ENCODE measurements around the gene ACAP3. TPM values are rescaled to one million over a fixed set of nuclear protein-coding genes. Genes with fewer than 3 reads are reported as not detected.
A peak's percentile ranks its signal among the peaks of the same experiment; 100 is the strongest.

Gene ACAP3
- total RNA-seq, 4 donors from 2014 or later = 34.3 to 125 (median 69.6) TPM

GRCh38 chr1:1300352-1300739, 7.4 kb downstream of the ACAP3 start:
- TF ChIP-seq CTCF (IDR thresholded peaks at IDR 0.05) (no peak), EP300 (IDR thresholded peaks at IDR 0.05) (no peak), POLR2A (IDR thresholded peaks at IDR 0.05) (no peak)
- Histone ChIP-seq H3K27ac (no peak overlapping the region), H3K4me1 (peaks cover 5 to 29% (median 15%) of the 10 kb centered on the region in 4 donors), H3K4me3 (no peak overlapping the region), H3K36me3 (peaks cover 0 to 45% (median 0%) of the 10 kb centered on the region in 3 donors), H3K27me3 (no peaks in the 10 kb centered on the region), H3K9me3 (no peaks in the 10 kb centered on the region)
- DNase-seq (ENCODE audit: low spot score in 2 of 2) = no peak
- WGBS, 2 donors = 84 to 85% methylated on average over 10 to 12 of the region's 12 CpGs

GRCh38 chr1:1299686-1300351, 7.9 kb downstream of the ACAP3 start:
- no peak for DNase-seq (ENCODE audit: low spot score in 2 of 2)
- Histone ChIP-seq H3K4me3 (no peak overlapping the region), H3K4me1 (peaks cover under 1 to 24% (median 11%) of the 10 kb centered on the region in 4 donors), H3K9me3 (no peaks in the 10 kb centered on the region), H3K27ac (no peak overlapping the region), H3K27me3 (no peaks in the 10 kb centered on the region), H3K36me3 (peaks cover 0 to 50% (median 0%) of the 10 kb centered on the region in 3 donors)
- peak in 1 of 5 experiments; percentile 20 for TF ChIP-seq CTCF (IDR thresholded peaks at IDR 0.05)
- no peak for TF ChIP-seq POLR2A (IDR thresholded peaks at IDR 0.05)
- WGBS, 2 donors = 88 to 89% methylated on average over 15 to 20 of the region's 22 CpGs

- peaks cover 0 to 57% (median 0%) of the 10 kb centered on the region in 3 donors for H3K36me3 ChIP-seq
- DNase-seq (ENCODE audit: low spot score in 2 of 2) = no peak
- WGBS, 2 donors = 51 to 68% methylated on average over 21 to 23 of the region's 30 CpGs
Observed at GRCh38 chr1:1298861-1299685, 8.7 kb downstream of the ACAP3 start.

GRCh38 chr1:1297802-1298424, 9.8 kb downstream of the ACAP3 start:
- H3K36me3 ChIP-seq = peaks cover 0 to 69% (median 0%) of the 10 kb centered on the region in 3 donors
- no peaks in the 10 kb centered on the region for H3K9me3 ChIP-seq
- no peak for DNase-seq (ENCODE audit: low spot score in 2 of 2)

More at GRCh38 chr1:1298861-1299685, 8.7 kb downstream of the ACAP3 start:
- Histone ChIP-seq H3K27ac (no peak overlapping the region), H3K27me3 (no peaks in the 10 kb centered on the region), H3K9me3 (no peaks in the 10 kb centered on the region), H3K4me1 (peaks cover 0 to 16% (median 5%) of the 10 kb centered on the region in 4 donors), H3K4me3 (no peak overlapping the region)
- TF ChIP-seq POLR2A (IDR thresholded peaks at IDR 0.05) (no peak), EP300 (IDR thresholded peaks at IDR 0.05) (no peak), CTCF (IDR thresholded peaks at IDR 0.05) (no peak)

More at GRCh38 chr1:1297802-1298424, 9.8 kb downstream of the ACAP3 start:
- Histone ChIP-seq H3K27me3 (no peaks in the 10 kb centered on the region), H3K27ac (no peak overlapping the region), H3K4me3 (no peak overlapping the region), H3K4me1 (peaks cover 0 to 6% (median 0%) of the 10 kb centered on the region in 4 donors)
- 88% methylated on average over 9 to 28 of the region's 31 CpGs for WGBS, 2 donors
- TF ChIP-seq EP300 (IDR thresholded peaks at IDR 0.05) (no peak), POLR2A (IDR thresholded peaks at IDR 0.05) (no peak)

Data from tibial nerve (tissue), 4 donors.